Upper lobe of right lung (tissue), 1 donor: ENCODE data around the gene RUNX1. TPM values are rescaled to one million over a fixed set of nuclear protein-coding genes. Genes with fewer than 3 reads are reported as not detected.

Experiments used
- ATAC-seq: fragments of 200-7000 bp; cut with Tn5 transposase; one replicate; pipeline ENCODE4 v1.9.1; 2020; ENCODE audit warnings: mild to moderate bottlenecking, moderate library complexity
- DNase-seq: peaks from one replicate; pipeline ENCODE4 v3.0.0-alpha.2; 2020
- H3K27ac ChIP-seq: fragments of 200-600 bp; one replicate; pipeline ENCODE4 v1.8.0; 2022
- H3K27me3 ChIP-seq: fragments of 200-600 bp; one replicate; pipeline ENCODE4 v1.8.0; 2022; ENCODE audit warnings: mild to moderate bottlenecking
- H3K36me3 ChIP-seq: fragments of 200-600 bp; one replicate; pipeline ENCODE4 v1.8.0; 2022
- H3K4me1 ChIP-seq: fragments of 200-600 bp; one replicate; pipeline ENCODE4 v1.8.0; 2022
- H3K4me3 ChIP-seq: fragments of 200-600 bp; one replicate; pipeline ENCODE4 v1.8.0; 2022; ENCODE audit warnings: mild to moderate bottlenecking
- H3K9me3 ChIP-seq: fragments of 200-600 bp; one replicate; pipeline ENCODE4 v1.8.0; 2022
- intact Hi-C: fragments of 100-400 bp; cut with DNase I; formaldehyde crosslinking; loops from one replicate; pipeline ENCODE4 v1.11.0; 2022
- total RNA-seq: library from RNA; stranded (reverse); fragmentation: NEBNext Ultra II Directional; extraction: Animal tissue kit (Norgen Biotek cat#: 25700); gene quantifications from one replicate; pipeline ENCODE4 v1.2.1, GENCODE V29; 2021
- TF ChIP-seq, protein P1 (sequence below): fragments of 200-600 bp; IDR thresholded peaks from one replicate; pipeline ENCODE4 v1.8.0; 2022; ENCODE audit warnings: antibody characterized with exemption
- donor health status: DM: no; HTN: yes; CAD: no; lungs with severe emphysema.

RUNX1 gene
- total RNA-seq, 1 donor from 2014 or later = 86.9 TPM

DNA sequence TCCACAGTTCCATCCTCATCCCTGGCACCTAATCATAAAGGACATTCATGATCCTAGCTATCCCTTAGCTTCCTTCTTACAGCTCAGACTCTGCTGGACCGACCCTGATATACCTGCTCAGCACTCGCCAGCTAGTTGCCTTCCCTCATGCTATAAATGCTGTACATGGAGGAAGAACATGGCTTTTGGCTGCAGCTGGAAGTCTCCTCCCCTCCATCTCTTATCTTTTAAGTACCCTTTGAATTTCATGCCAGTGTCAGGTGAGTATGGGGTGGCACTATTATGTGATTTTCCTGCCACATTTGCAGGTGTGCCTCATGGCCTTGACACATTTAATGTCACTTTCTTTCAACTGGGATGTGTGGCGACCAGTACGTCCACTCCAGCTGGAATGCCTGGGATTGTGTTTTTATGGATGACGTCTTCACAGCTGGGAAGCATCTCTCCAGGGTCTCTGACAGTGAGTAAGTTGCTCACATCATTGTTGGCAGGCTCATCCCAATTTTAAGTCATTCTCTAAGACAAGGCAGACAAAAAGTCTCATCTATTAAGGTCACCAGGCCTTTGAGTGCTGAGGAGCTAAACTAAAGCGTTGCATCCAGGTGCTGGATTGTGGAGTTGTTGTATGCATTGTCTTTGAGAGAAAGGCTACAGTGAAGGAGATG lies 43.4 kb downstream of the RUNX1 start:
- H3K36me3 ChIP-seq = no peaks in the 10 kb centered on the region
- no peak for ATAC-seq

DNA sequence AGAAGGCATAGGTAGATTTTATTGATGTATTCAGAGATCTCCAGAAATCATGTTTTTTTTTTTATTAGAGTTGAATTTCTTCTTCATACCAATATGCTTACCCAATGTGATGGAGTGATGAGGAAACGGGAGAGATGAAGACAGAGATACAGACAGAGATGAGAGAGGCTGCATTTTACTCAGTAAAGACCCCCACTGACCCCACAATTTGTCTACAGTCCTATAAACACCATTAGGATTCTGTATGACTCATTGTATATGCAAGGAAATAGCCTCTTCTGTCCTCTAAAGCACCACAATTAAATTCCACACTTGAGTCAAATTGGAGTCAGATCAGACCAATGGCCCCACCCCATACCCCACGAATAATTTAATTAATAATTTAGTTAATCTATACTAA lies 44.0 kb downstream of the RUNX1 start:
- intact Hi-C loops = no loop called here
- H3K36me3 ChIP-seq = no peaks in the 10 kb centered on the region
- H3K4me3 ChIP-seq = no peak overlapping the region
- H3K27me3 ChIP-seq = no peaks in the 10 kb centered on the region
- no peak overlapping the region for H3K27ac ChIP-seq
- DNase-seq = no peak
- no peaks in the 10 kb centered on the region for H3K9me3 ChIP-seq
- ATAC-seq = no peak
- no peaks in the 10 kb centered on the region for H3K4me1 ChIP-seq
- TF ChIP-seq, protein P1, sequence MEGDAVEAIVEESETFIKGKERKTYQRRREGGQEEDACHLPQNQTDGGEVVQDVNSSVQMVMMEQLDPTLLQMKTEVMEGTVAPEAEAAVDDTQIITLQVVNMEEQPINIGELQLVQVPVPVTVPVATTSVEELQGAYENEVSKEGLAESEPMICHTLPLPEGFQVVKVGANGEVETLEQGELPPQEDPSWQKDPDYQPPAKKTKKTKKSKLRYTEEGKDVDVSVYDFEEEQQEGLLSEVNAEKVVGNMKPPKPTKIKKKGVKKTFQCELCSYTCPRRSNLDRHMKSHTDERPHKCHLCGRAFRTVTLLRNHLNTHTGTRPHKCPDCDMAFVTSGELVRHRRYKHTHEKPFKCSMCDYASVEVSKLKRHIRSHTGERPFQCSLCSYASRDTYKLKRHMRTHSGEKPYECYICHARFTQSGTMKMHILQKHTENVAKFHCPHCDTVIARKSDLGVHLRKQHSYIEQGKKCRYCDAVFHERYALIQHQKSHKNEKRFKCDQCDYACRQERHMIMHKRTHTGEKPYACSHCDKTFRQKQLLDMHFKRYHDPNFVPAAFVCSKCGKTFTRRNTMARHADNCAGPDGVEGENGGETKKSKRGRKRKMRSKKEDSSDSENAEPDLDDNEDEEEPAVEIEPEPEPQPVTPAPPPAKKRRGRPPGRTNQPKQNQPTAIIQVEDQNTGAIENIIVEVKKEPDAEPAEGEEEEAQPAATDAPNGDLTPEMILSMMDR = no peak

More for the DNA sequence above, 43.4 kb downstream of the RUNX1 start:
- Histone ChIP-seq H3K27me3 (no peaks in the 10 kb centered on the region), H3K9me3 (no peaks in the 10 kb centered on the region), H3K4me1 (no peaks in the 10 kb centered on the region), H3K4me3 (no peak overlapping the region), H3K27ac (no peak overlapping the region)
- TF ChIP-seq, protein P1 = no peak
- intact Hi-C loops = no loop called here
- no peak for DNase-seq

DNA sequence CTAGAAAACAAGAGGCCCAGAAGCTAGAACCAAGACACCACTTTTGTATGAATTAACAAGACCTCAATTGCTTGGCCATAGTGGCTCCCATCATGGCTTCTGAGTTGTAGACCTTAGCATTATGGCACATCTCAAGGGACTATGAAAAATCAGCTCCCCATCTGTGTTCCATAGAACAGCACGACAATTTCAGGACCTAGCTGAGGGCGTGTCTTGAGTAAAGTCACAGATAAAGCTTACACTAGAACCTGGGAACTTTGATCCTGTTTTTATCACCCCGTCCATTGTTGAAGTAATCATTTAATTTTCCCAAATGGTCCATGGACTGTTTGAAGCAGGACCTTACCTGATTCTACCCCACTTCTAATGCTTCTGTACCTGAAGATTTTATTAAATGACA lies 44.8 kb downstream of the RUNX1 start:
- peaks cover under 1% of the 10 kb centered on the region for H3K4me1 ChIP-seq
- intact Hi-C loops = no loop called here
- H3K9me3 ChIP-seq = no peaks in the 10 kb centered on the region
- no peaks in the 10 kb centered on the region for H3K27me3 ChIP-seq
- H3K4me3 ChIP-seq = no peak overlapping the region
- DNase-seq (no peak), ATAC-seq (no peak)
- H3K36me3 ChIP-seq = no peaks in the 10 kb centered on the region
- TF ChIP-seq, protein P1 = no peak
- no peak overlapping the region for H3K27ac ChIP-seq

DNA sequence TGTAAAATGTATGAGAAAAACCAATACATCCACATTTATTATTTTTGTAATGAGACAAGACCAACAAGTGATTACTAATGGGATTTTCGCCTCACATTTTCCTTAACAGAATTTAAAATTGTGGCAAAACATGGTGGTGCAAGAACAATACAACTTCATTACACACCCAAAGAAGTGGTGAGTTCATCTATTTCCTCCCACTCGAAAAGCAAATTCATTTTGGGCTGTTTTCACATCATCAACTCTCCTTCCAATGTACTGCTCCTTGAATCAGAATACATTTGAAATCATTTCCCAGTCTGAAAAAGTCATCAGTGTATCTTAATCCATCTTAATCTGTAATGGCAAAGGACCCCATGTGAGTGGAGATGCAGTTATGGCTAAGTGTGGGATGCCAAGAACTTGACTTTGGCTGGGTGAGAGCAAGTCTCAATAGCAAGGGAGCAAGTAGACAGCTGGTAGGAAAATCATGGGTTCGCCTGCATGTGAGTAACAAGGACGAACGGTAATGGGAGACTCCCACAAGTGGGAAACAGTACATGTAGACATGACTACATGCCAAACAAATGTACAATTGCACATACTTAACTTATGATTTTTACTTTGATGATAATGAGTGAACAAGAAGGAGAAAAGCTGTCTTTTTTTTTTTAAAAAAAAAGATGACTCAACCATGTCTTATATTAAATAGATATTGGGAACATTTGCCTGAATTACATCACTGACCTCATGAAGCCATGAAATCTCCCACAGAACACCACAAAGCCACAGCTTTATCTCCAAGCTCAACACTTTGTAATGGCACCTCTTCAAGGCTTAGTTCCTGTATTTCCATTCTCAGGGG lies 46.0 kb downstream of the RUNX1 start:
- no peak overlapping the region for H3K4me3 ChIP-seq
- H3K27me3 ChIP-seq = no peaks in the 10 kb centered on the region
- TF ChIP-seq, protein P1 = no peak
- no peaks in the 10 kb centered on the region for H3K9me3 ChIP-seq
- intact Hi-C loops = no loop called here
- H3K27ac ChIP-seq = no peak overlapping the region
- H3K36me3 ChIP-seq = no peaks in the 10 kb centered on the region
- DNase-seq (no peak), ATAC-seq (no peak)
- H3K4me1 ChIP-seq = peaks cover 7% of the 10 kb centered on the region

DNA sequence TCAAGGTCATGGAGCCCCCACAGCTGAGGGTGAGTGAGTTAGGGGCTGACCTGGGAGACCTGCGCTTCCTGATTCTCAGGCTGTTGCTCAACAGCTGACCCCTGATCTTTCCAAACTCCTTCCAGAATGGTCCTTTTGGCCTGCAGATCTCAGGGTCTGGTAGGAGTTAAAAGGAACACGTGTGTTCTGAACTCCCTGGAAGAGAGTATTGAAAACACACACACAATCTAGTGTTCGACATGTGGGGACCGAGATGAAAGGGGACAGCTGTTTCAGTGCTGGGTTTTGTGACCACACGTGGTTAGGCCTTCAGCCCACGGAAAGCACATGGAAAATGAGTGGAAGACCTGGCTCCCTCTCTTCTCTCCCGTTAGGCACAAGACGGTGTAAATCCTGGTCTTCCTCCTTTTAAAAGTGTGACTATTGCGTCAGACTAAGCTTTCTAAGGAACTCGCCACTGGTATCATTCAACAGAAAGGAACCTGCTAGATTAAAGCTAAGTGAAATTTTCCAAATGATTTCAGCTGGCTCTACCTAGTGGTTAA lies 49.6 kb downstream of the RUNX1 start:
- TF ChIP-seq, protein P1 = no peak
- H3K4me1 ChIP-seq = peaks cover 23% of the 10 kb centered on the region
- no peaks in the 10 kb centered on the region for H3K27me3 ChIP-seq
- H3K4me3 ChIP-seq = no peak overlapping the region
- intact Hi-C loops = no loop called here
- H3K36me3 ChIP-seq = no peaks in the 10 kb centered on the region
- DNase-seq = no peak
- no peaks in the 10 kb centered on the region for H3K9me3 ChIP-seq
- ATAC-seq = no peak
- H3K27ac ChIP-seq = no peak overlapping the region
